Endothelial cell (in vitro differentiated cells): ENCODE results near the gene NAV2. TPM values are rescaled to one million over a fixed set of nuclear protein-coding genes. Genes with fewer than 3 reads are reported as not detected.

Source experiments
- DNase-seq: peaks from one replicate; pipeline ENCODE4 v3.0.0; 2021; ENCODE audit warnings: low spot score
- H3K27ac Mint-ChIP-seq: one replicate; pipeline ENCODE4 v1.8.0; 2021; ENCODE audit warnings: mixed read lengths, inconsistent platforms; ENCODE audit not compliant: unreplicated experiment
- H3K27me3 Mint-ChIP-seq: one replicate; pipeline ENCODE4 v1.8.0; 2021; ENCODE audit warnings: mild to moderate bottlenecking, moderate library complexity, mixed read lengths, inconsistent platforms; ENCODE audit not compliant: unreplicated experiment
- H3K36me3 Mint-ChIP-seq: one replicate; pipeline ENCODE4 v1.8.0; 2021; ENCODE audit warnings: mild to moderate bottlenecking, low read depth, mixed read lengths, inconsistent platforms; ENCODE audit not compliant: unreplicated experiment
- H3K4me1 Mint-ChIP-seq: one replicate; pipeline ENCODE4 v1.8.0; 2021; ENCODE audit warnings: mild to moderate bottlenecking, mixed read lengths, inconsistent platforms; ENCODE audit not compliant: unreplicated experiment
- H3K4me3 Mint-ChIP-seq: one replicate; pipeline ENCODE4 v1.8.0; 2021; ENCODE audit warnings: mild to moderate bottlenecking, mixed read lengths, inconsistent platforms; ENCODE audit not compliant: unreplicated experiment
- H3K9me3 Mint-ChIP-seq: one replicate; pipeline ENCODE4 v1.8.0; 2021; ENCODE audit warnings: mixed read lengths, inconsistent platforms; ENCODE audit not compliant: unreplicated experiment
- total RNA-seq: library from RNA; stranded (reverse); fragmentation: NEBNext Ultra II Directional; extraction: Animal tissue kit (Norgen Biotek cat#: 25700); gene quantifications from one replicate; pipeline ENCODE4 v1.2.1, GENCODE V29; 2021; ENCODE audit not compliant: unreplicated experiment
- TF ChIP-seq, protein P1 (sequence below): fragments of 200-600 bp; sonication (generic); IDR thresholded peaks from one replicate; pipeline ENCODE4 v1.5.0; 2021; ENCODE audit warnings: antibody characterized with exemption; ENCODE audit not compliant: unreplicated experiment

Gene NAV2
- total RNA-seq, 1 donor from 2014 or later, result 15.6 TPM

DNA sequence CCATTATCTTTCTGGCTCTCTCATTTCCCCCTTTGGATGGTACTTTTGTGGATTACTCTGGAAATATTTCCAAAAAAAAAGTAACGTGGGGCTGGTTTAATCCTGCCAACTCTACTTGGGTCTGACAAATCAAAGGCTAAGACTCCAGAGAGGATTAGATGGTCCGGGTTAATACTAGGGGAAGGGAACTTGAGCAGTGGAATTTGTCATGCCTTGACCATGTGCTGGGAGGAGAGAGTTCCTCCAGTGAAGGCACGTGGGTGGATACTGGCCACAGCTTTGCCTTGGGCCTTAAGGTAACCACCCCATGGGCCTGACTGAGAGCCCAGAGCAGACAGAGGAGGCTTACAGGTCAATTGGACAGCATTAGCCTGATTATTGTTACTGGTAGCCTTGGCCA is 120.3 kb downstream of the NAV2 start:
- DNase-seq, result no peak
- H3K27me3 Mint-ChIP-seq, result peaks cover 1% of the 10 kb centered on the region
- H3K27ac Mint-ChIP-seq, result no peak overlapping the region
- no peaks in the 10 kb centered on the region for H3K4me1 Mint-ChIP-seq
- no peaks in the 10 kb centered on the region for H3K36me3 Mint-ChIP-seq
- H3K9me3 Mint-ChIP-seq, result no peaks in the 10 kb centered on the region
- TF ChIP-seq, protein P1, sequence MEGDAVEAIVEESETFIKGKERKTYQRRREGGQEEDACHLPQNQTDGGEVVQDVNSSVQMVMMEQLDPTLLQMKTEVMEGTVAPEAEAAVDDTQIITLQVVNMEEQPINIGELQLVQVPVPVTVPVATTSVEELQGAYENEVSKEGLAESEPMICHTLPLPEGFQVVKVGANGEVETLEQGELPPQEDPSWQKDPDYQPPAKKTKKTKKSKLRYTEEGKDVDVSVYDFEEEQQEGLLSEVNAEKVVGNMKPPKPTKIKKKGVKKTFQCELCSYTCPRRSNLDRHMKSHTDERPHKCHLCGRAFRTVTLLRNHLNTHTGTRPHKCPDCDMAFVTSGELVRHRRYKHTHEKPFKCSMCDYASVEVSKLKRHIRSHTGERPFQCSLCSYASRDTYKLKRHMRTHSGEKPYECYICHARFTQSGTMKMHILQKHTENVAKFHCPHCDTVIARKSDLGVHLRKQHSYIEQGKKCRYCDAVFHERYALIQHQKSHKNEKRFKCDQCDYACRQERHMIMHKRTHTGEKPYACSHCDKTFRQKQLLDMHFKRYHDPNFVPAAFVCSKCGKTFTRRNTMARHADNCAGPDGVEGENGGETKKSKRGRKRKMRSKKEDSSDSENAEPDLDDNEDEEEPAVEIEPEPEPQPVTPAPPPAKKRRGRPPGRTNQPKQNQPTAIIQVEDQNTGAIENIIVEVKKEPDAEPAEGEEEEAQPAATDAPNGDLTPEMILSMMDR, result no peak
- H3K4me3 Mint-ChIP-seq, result no peak overlapping the region

DNA sequence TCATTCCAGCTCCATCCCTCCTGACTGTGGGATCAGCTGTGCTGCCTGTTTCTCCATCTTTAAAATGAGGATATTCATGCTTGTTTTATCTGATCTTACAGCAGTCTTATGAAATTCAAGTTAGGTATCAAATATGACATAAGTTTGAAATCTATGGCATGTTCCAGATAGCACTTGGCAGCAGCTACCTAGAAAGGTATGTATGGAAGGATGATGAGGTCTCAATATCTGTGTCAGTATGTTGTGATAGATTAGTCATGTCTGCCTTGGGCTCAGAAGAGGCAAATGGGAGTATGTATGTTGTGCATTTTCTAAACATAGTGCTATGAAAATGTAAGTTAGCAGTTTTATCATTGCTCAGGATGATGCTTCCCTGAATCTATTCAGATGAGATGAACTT is 122.1 kb downstream of the NAV2 start:
- H3K4me3 Mint-ChIP-seq, result no peak overlapping the region
- no peak overlapping the region for H3K27ac Mint-ChIP-seq
- no peaks in the 10 kb centered on the region for H3K9me3 Mint-ChIP-seq
- H3K36me3 Mint-ChIP-seq, result no peaks in the 10 kb centered on the region
- peaks cover 1% of the 10 kb centered on the region for H3K27me3 Mint-ChIP-seq
- DNase-seq, result no peak
- TF ChIP-seq, protein P1, result no peak
- no peaks in the 10 kb centered on the region for H3K4me1 Mint-ChIP-seq

DNA sequence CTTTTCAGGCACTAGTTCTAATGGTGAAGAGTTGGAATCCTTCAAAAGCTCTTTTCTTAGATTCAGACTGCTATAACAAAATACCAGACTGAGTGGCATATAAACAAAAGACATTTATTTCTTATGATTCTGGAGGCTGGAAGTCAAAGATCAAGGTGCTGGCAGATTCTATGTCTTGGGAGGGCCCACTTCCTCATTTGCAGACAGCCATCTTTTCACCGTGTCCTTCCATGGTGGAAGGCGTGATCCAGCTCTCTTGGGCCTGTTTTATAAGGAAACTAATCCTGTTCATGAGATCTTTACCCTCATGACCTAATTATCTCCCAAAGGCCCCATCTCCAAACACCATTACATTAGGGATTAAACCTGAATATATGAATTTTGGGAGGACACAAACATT is 124.0 kb downstream of the NAV2 start:
- no peak for DNase-seq
- Mint-ChIP-seq H3K27ac (no peak overlapping the region), H3K4me3 (no peak overlapping the region), H3K9me3 (no peaks in the 10 kb centered on the region), H3K4me1 (no peaks in the 10 kb centered on the region), H3K27me3 (peaks cover 1% of the 10 kb centered on the region), H3K36me3 (no peaks in the 10 kb centered on the region)
- TF ChIP-seq, protein P1, result no peak

DNA sequence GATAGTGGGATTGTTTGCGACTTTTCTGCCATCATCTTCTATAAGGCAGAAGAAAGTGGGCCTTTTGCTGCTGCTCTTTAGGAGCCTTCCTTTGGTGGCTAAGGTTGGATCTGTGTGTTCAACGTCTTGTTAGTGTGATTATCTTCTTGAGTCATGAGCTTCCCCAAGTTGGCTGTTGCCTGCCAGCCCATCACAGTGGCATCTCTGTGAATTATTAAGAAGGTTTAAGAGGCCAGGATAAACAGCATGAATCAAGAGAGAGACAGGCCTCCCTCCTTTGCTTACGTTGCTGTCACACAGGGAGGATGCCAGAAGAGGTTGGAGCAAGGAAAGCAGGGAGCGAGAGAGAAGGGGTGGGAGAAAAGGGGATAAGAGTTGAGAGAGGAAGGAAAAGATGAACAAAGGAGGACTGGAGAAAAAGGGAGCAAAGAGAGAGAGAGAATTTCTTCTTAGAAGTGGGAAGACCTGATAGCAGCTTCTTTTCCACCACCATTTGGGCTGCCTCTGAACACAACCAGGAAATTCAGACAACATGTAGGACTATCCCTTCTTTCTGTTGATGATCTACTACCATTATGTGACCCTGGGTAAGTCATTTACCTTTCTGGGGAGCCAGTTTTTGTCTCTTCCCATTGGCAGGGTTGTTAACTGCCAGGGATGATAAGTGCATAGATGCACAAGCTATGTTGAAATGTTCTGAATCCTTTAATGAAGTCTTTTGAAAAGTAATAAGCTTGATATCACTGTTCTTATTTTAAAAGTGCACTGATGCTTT is 126.5 kb downstream of the NAV2 start:
- Mint-ChIP-seq H3K27me3 (no peaks in the 10 kb centered on the region), H3K4me3 (no peak overlapping the region), H3K27ac (no peak overlapping the region), H3K36me3 (no peaks in the 10 kb centered on the region), H3K4me1 (no peaks in the 10 kb centered on the region), H3K9me3 (no peaks in the 10 kb centered on the region)
- DNase-seq, result no peak
- TF ChIP-seq, protein P1, result no peak

DNA sequence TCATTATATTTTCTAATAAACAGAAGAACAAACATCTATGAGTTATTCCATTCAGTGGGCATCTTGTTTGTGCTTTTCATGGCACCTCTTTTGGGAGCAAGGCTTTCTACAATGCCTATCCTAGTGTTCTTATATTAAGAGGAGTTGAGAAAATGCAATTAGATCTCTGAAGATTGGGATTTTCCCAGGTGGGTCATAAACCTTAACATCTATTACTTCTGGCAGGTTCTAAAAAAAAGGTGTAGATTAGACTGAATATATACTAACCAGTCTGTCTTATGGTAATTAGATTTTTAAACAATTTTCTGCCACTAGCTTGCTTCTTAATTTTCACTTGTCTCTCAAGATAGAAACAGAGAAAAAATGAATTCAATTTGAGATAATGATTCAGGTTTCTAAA is 128.3 kb downstream of the NAV2 start:
- H3K4me1 Mint-ChIP-seq, result peaks cover 8% of the 10 kb centered on the region
- TF ChIP-seq, protein P1, result no peak
- H3K27me3 Mint-ChIP-seq, result no peaks in the 10 kb centered on the region

More for the DNA sequence above, 128.3 kb downstream of the NAV2 start:
- Mint-ChIP-seq H3K27ac (no peak overlapping the region), H3K9me3 (no peaks in the 10 kb centered on the region), H3K4me3 (no peak overlapping the region), H3K36me3 (no peaks in the 10 kb centered on the region)
- no peak for DNase-seq
